ENCODE results near the gene CDH13.

CDH13 gene

GRCh38 chr16:82990155-82990554, 363.4 kb downstream of the CDH13 start:
- Histone ChIP-seq H3K27ac (ENCODE audit: low read length) (no peak overlapping the region), H3K9me2 (replicated peaks; ENCODE audit: insufficient read depth, low read length) (no peaks in the 10 kb centered on the region), H2AFZ (ENCODE audit: low read length) (no peak overlapping the region), H3F3A (ENCODE audit: insufficient read depth, low read length) (no peaks in the 10 kb centered on the region), H3K9ac (ENCODE audit: low read length) (no peak overlapping the region), H3K27me3 (replicated peaks; ENCODE audit: insufficient read depth, low read length) (no peaks in the 10 kb centered on the region), H3K36me3 (replicated peaks; ENCODE audit: insufficient read depth, low read length) (no peaks in the 10 kb centered on the region), H3K4me3 (ENCODE audit: low read length) (no peak overlapping the region), H3K79me2 (ENCODE audit: low read length) (no peaks in the 10 kb centered on the region), H4K20me1 (ENCODE audit: insufficient read depth, low read length) (no peaks in the 10 kb centered on the region), H3K4me2 (ENCODE audit: low read depth, low read length) (no peak overlapping the region), H3K4me1 (ENCODE audit: low read length) (no peaks in the 10 kb centered on the region), H3K9me3 (replicated peaks; ENCODE audit: insufficient read depth, low read length) (no peaks in the 10 kb centered on the region)
- no peak for TF ChIP-seq EZH2 (optimal IDR thresholded peaks at IDR 0.05; ENCODE audit: low read depth, low read length)
- no peak for TF ChIP-seq CTCF (IDR thresholded peaks at IDR 0.05; ENCODE audit: low read length)
- no peak for TF ChIP-seq EZH2phosphoT487 (IDR thresholded peaks at IDR 0.05; ENCODE audit: low read length)
- no peak for DNase-seq

DNA sequence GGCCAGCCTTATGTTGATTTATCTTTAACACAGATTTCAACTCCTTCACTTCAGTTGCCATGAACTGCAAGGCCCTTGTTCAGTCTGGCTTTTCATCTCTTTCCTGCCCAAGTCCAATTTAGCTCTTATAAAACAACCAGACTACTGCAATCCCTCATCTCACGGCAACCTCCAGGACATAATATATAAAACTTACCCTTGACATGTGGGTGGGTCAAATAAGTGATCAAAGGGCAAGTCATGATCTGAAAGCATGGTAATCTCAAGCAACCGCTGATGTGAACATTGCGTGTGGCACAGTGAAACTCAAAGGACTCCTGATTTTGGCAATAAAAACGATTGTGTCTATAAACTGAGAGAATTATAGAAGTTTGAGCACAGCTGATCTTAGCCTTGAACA, 364.6 kb downstream of the CDH13 start:
- DNase-seq = no peak
- Histone ChIP-seq H3K4me1 (ENCODE audit: low read length) (no peaks in the 10 kb centered on the region), H3K4me2 (ENCODE audit: low read depth, low read length) (no peak overlapping the region), H3K27me3 (replicated peaks; ENCODE audit: insufficient read depth, low read length) (no peaks in the 10 kb centered on the region), H3K36me3 (replicated peaks; ENCODE audit: insufficient read depth, low read length) (no peaks in the 10 kb centered on the region), H3K27ac (ENCODE audit: low read length) (no peak overlapping the region), H2AFZ (ENCODE audit: low read length) (no peak overlapping the region), H3K9me3 (replicated peaks; ENCODE audit: insufficient read depth, low read length) (no peaks in the 10 kb centered on the region), H3K79me2 (ENCODE audit: low read length) (no peaks in the 10 kb centered on the region), H3K4me3 (ENCODE audit: low read length) (no peak overlapping the region), H3F3A (ENCODE audit: insufficient read depth, low read length) (no peaks in the 10 kb centered on the region), H4K20me1 (ENCODE audit: insufficient read depth, low read length) (no peaks in the 10 kb centered on the region), H3K9ac (ENCODE audit: low read length) (no peak overlapping the region), H3K9me2 (replicated peaks; ENCODE audit: insufficient read depth, low read length) (no peaks in the 10 kb centered on the region)
- TF ChIP-seq EZH2 (optimal IDR thresholded peaks at IDR 0.05; ENCODE audit: low read depth, low read length) = no peak
- no peak for TF ChIP-seq EZH2phosphoT487 (IDR thresholded peaks at IDR 0.05; ENCODE audit: low read length)
- TF ChIP-seq CTCF (IDR thresholded peaks at IDR 0.05; ENCODE audit: low read length) = no peak

- DNase-seq = no peak
These were observed 365.4 kb downstream of the CDH13 start for GRCh38 chr16:82991966-82992675.

More at GRCh38 chr16:82991966-82992675, 365.4 kb downstream of the CDH13 start:
- H3F3A ChIP-seq (ENCODE audit: insufficient read depth, low read length) = no peaks in the 10 kb centered on the region
- H3K9me3 ChIP-seq (replicated peaks; ENCODE audit: insufficient read depth, low read length) = no peaks in the 10 kb centered on the region
- H3K27ac ChIP-seq (ENCODE audit: low read length) = no peak overlapping the region
- H3K4me2 ChIP-seq (ENCODE audit: low read depth, low read length) = no peak overlapping the region
- no peaks in the 10 kb centered on the region for H3K27me3 ChIP-seq (replicated peaks; ENCODE audit: insufficient read depth, low read length)
- no peak overlapping the region for H2AFZ ChIP-seq (ENCODE audit: low read length)
- H3K4me1 ChIP-seq (ENCODE audit: low read length) = no peaks in the 10 kb centered on the region
- H3K9ac ChIP-seq (ENCODE audit: low read length) = no peak overlapping the region
- H3K9me2 ChIP-seq (replicated peaks; ENCODE audit: insufficient read depth, low read length) = no peaks in the 10 kb centered on the region
- H3K4me3 ChIP-seq (ENCODE audit: low read length) = no peak overlapping the region
- H3K36me3 ChIP-seq (replicated peaks; ENCODE audit: insufficient read depth, low read length) = no peaks in the 10 kb centered on the region
- no peaks in the 10 kb centered on the region for H4K20me1 ChIP-seq (ENCODE audit: insufficient read depth, low read length)
- H3K79me2 ChIP-seq (ENCODE audit: low read length) = no peaks in the 10 kb centered on the region
- TF ChIP-seq EZH2 (optimal IDR thresholded peaks at IDR 0.05; ENCODE audit: low read depth, low read length) (no peak), EZH2phosphoT487 (IDR thresholded peaks at IDR 0.05; ENCODE audit: low read length) (no peak), CTCF (IDR thresholded peaks at IDR 0.05; ENCODE audit: low read length) (no peak)
